ENCODE data around the gene MPLKIP. TPM values are rescaled to one million over a fixed set of nuclear protein-coding genes. Genes with fewer than 3 reads are reported as not detected.

The MPLKIP gene
- total RNA-seq, 1 donor from 2014 or later, result 32.0 TPM

GRCh38 chr7:40098810-40099209, 35.6 kb downstream of the MPLKIP start:
- Histone ChIP-seq H3K9ac (ENCODE audit: low read length) (no peak overlapping the region), H3K4me2 (ENCODE audit: low read length) (no peak overlapping the region), H3K36me3 (ENCODE audit: insufficient read depth, low read length) (peaks cover 16% of the 10 kb centered on the region), H3K4me3 (ENCODE audit: insufficient read depth, low read depth, low read length) (no peak overlapping the region), H3K9me3 (ENCODE audit: insufficient read depth, low read depth, low read length) (no peaks in the 10 kb centered on the region), H3K27me3 (ENCODE audit: insufficient read depth, low read length) (no peaks in the 10 kb centered on the region), H4K20me1 (ENCODE audit: insufficient read depth, low read length) (peaks cover 5% of the 10 kb centered on the region), H3K27ac (ENCODE audit: low read depth, low read length) (no peak overlapping the region), H3K4me1 (ENCODE audit: insufficient read depth, low read length) (no peaks in the 10 kb centered on the region), H3K79me2 (ENCODE audit: insufficient read depth, low read length) (peaks cover 3% of the 10 kb centered on the region), H2AFZ (ENCODE audit: low read depth, low read length) (no peak overlapping the region)
- no peaks in the 10 kb centered on the region for H3K9me3 Mint-ChIP-seq (ENCODE audit: unreplicated experiment)
- FAIRE-seq (no peak), DNase-seq (ENCODE audit: low read depth) (no peak)
- H3K27me3 Mint-ChIP-seq (ENCODE audit: low read depth, unreplicated experiment), result no peaks in the 10 kb centered on the region
- no peak overlapping the region for H3K27ac Mint-ChIP-seq (ENCODE audit: unreplicated experiment)
- peaks cover 4% of the 10 kb centered on the region for H3K4me1 Mint-ChIP-seq (ENCODE audit: low read depth, unreplicated experiment)
- TF ChIP-seq EZH2 (IDR thresholded peaks at IDR 0.05; ENCODE audit: insufficient read depth, low read length) (no peak), CTCF (IDR thresholded peaks at IDR 0.05; ENCODE audit: insufficient read depth, low read depth, low read length) (no peak)
- no peak overlapping the region for H3K4me3 Mint-ChIP-seq (ENCODE audit: unreplicated experiment)
- H3K36me3 Mint-ChIP-seq (ENCODE audit: low read depth, unreplicated experiment), result peaks cover 3% of the 10 kb centered on the region

GRCh38 chr7:40097728-40098127, 36.7 kb downstream of the MPLKIP start:
- peaks cover 4% of the 10 kb centered on the region for H3K4me1 Mint-ChIP-seq (ENCODE audit: low read depth, unreplicated experiment)
- Histone ChIP-seq H3K27me3 (ENCODE audit: insufficient read depth, low read length) (no peaks in the 10 kb centered on the region), H4K20me1 (ENCODE audit: insufficient read depth, low read length) (peaks cover under 1% of the 10 kb centered on the region), H3K4me2 (ENCODE audit: low read length) (no peak overlapping the region), H3K4me1 (ENCODE audit: insufficient read depth, low read length) (no peaks in the 10 kb centered on the region), H3K9ac (ENCODE audit: low read length) (no peak overlapping the region), H3K27ac (ENCODE audit: low read depth, low read length) (no peak overlapping the region), H2AFZ (ENCODE audit: low read depth, low read length) (no peak overlapping the region), H3K9me3 (ENCODE audit: insufficient read depth, low read depth, low read length) (no peaks in the 10 kb centered on the region), H3K36me3 (ENCODE audit: insufficient read depth, low read length) (peaks cover 24% of the 10 kb centered on the region), H3K79me2 (ENCODE audit: insufficient read depth, low read length) (peaks cover under 1% of the 10 kb centered on the region), H3K4me3 (ENCODE audit: insufficient read depth, low read depth, low read length) (no peak overlapping the region)
- peaks cover 3% of the 10 kb centered on the region for H3K36me3 Mint-ChIP-seq (ENCODE audit: low read depth, unreplicated experiment)
- no peak overlapping the region for H3K27ac Mint-ChIP-seq (ENCODE audit: unreplicated experiment)
- no peaks in the 10 kb centered on the region for H3K9me3 Mint-ChIP-seq (ENCODE audit: unreplicated experiment)
- DNase-seq (ENCODE audit: low read depth) (no peak), FAIRE-seq (no peak)
- no peaks in the 10 kb centered on the region for H3K27me3 Mint-ChIP-seq (ENCODE audit: low read depth, unreplicated experiment)
- TF ChIP-seq EZH2 (IDR thresholded peaks at IDR 0.05; ENCODE audit: insufficient read depth, low read length) (no peak), CTCF (IDR thresholded peaks at IDR 0.05; ENCODE audit: insufficient read depth, low read depth, low read length) (no peak)
- H3K4me3 Mint-ChIP-seq (ENCODE audit: unreplicated experiment), result no peak overlapping the region

GRCh38 chr7:40095695-40096327, 38.6 kb downstream of the MPLKIP start:
- no peak for DNase-seq (ENCODE audit: low read depth)

More at GRCh38 chr7:40095695-40096327, 38.6 kb downstream of the MPLKIP start:
- Histone ChIP-seq H3K27ac (ENCODE audit: low read depth, low read length) (no peak overlapping the region), H2AFZ (ENCODE audit: low read depth, low read length) (no peak overlapping the region), H3K27me3 (ENCODE audit: insufficient read depth, low read length) (no peaks in the 10 kb centered on the region), H3K9ac (ENCODE audit: low read length) (no peak overlapping the region), H3K4me3 (ENCODE audit: insufficient read depth, low read depth, low read length) (no peak overlapping the region), H3K79me2 (ENCODE audit: insufficient read depth, low read length) (no peaks in the 10 kb centered on the region), H4K20me1 (ENCODE audit: insufficient read depth, low read length) (no peaks in the 10 kb centered on the region), H3K4me1 (ENCODE audit: insufficient read depth, low read length) (no peaks in the 10 kb centered on the region), H3K9me3 (ENCODE audit: insufficient read depth, low read depth, low read length) (no peaks in the 10 kb centered on the region), H3K4me2 (ENCODE audit: low read length) (no peak overlapping the region), H3K36me3 (ENCODE audit: insufficient read depth, low read length) (peaks cover 27% of the 10 kb centered on the region)
- Mint-ChIP-seq H3K36me3 (ENCODE audit: low read depth, unreplicated experiment) (peaks cover 5% of the 10 kb centered on the region), H3K4me1 (ENCODE audit: low read depth, unreplicated experiment) (peaks cover 6% of the 10 kb centered on the region), H3K4me3 (ENCODE audit: unreplicated experiment) (no peak overlapping the region), H3K9me3 (ENCODE audit: unreplicated experiment) (no peaks in the 10 kb centered on the region), H3K27ac (ENCODE audit: unreplicated experiment) (no peak overlapping the region), H3K27me3 (ENCODE audit: low read depth, unreplicated experiment) (no peaks in the 10 kb centered on the region)
- no peak for TF ChIP-seq EZH2 (IDR thresholded peaks at IDR 0.05; ENCODE audit: insufficient read depth, low read length)
- no peak for TF ChIP-seq CTCF (IDR thresholded peaks at IDR 0.05; ENCODE audit: insufficient read depth, low read depth, low read length)
- FAIRE-seq, result no peak
